ENCODE data around the gene MTCL1. TPM values are rescaled to one million over a fixed set of nuclear protein-coding genes. Genes with fewer than 3 reads are reported as not detected.

The MTCL1 gene
- total and polyA plus RNA-seq, 3 experiments from 2014 or later, result 1.0 to 1.1 TPM; not detected in 1

DNA sequence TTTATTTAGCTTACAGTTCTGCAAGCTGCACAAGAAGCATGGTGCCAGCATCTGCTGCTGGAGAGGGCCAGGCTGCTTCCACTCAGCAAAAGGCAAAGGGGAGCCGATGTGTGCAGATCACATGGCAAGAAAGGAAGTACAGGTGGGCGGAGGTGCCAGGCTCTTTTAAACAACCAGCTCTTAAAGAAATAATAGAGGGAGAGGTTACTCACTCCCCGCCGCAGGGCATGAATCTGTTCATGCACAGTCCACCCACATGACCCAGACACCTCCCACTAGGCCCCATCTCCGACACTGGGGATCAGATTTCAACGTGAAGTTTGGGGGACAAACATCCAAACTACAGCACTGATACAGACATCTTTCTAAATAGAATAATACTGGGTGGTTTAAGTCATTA lies 105.8 kb downstream of the MTCL1 start:
- no peak overlapping the region for H3K4me3 ChIP-seq (ENCODE audit: low read length)
- Mint-ChIP-seq H3K27me3 (peaks cover 0 to 3% of the 10 kb centered on the region in 2 donors), H3K4me1 (peaks cover 17 to 35% (median 24%) of the 10 kb centered on the region in 3 donors), H3K36me3 (peaks cover 0 to 6% (median 0%) of the 10 kb centered on the region in 3 donors), H3K4me3 (peak overlapping the region in 2 of 7 donors; percentile 21 to 59), H3K9me3 (peaks cover 0 to 2% (median 0%) of the 10 kb centered on the region in 5 donors), H3K27ac (peak overlapping the region in 3 of 8 donors; percentile 4 to 77 (median 39))
- H3K4me1 ChIP-seq (ENCODE audit: insufficient read depth, low read length), result peaks cover 12% of the 10 kb centered on the region
- no peaks in the 10 kb centered on the region for H3K27me3 ChIP-seq (ENCODE audit: insufficient read depth, low read length, poor library complexity, severe bottlenecking)
- H3K27ac ChIP-seq (ENCODE audit: low read depth, low read length), result no peak overlapping the region
- H3K9me3 ChIP-seq (ENCODE audit: low read length), result no peaks in the 10 kb centered on the region
- no peak for DNase-seq
- no peaks in the 10 kb centered on the region for H3K36me3 ChIP-seq (ENCODE audit: insufficient read depth, low read length)
- CTCF ChIA-PET, result no interaction called here
- POLR2A ChIA-PET, result no interaction called here

GRCh38 chr18:8812631-8813030 lies 107.3 kb downstream of the MTCL1 start:
- CTCF ChIA-PET, result no interaction called here
- H3K36me3 ChIP-seq (ENCODE audit: insufficient read depth, low read length), result no peaks in the 10 kb centered on the region

GRCh38 chr18:8813611-8814010 lies 108.3 kb downstream of the MTCL1 start:
- Mint-ChIP-seq H3K4me1 (peaks cover 8 to 21% (median 12%) of the 10 kb centered on the region in 3 donors), H3K36me3 (peaks cover 0 to 6% (median 0%) of the 10 kb centered on the region in 3 donors), H3K27ac (no peak overlapping the region), H3K4me3 (no peak overlapping the region), H3K27me3 (peaks cover 0 to 3% of the 10 kb centered on the region in 2 donors), H3K9me3 (peaks cover 0 to 2% (median 0%) of the 10 kb centered on the region in 5 donors)
- Histone ChIP-seq H3K4me3 (ENCODE audit: low read length) (no peak overlapping the region), H3K4me1 (ENCODE audit: insufficient read depth, low read length) (peaks cover 3% of the 10 kb centered on the region), H3K27me3 (ENCODE audit: insufficient read depth, low read length, poor library complexity, severe bottlenecking) (no peaks in the 10 kb centered on the region), H3K36me3 (ENCODE audit: insufficient read depth, low read length) (no peaks in the 10 kb centered on the region), H3K27ac (ENCODE audit: low read depth, low read length) (no peak overlapping the region), H3K9me3 (ENCODE audit: low read length) (no peaks in the 10 kb centered on the region)
- ChIA-PET CTCF (no interaction called here), POLR2A (no interaction called here)
- no peak for DNase-seq

More at GRCh38 chr18:8812631-8813030, 107.3 kb downstream of the MTCL1 start:
- Histone ChIP-seq H3K9me3 (ENCODE audit: low read length) (no peaks in the 10 kb centered on the region), H3K4me1 (ENCODE audit: insufficient read depth, low read length) (peaks cover 3% of the 10 kb centered on the region), H3K27me3 (ENCODE audit: insufficient read depth, low read length, poor library complexity, severe bottlenecking) (no peaks in the 10 kb centered on the region), H3K4me3 (ENCODE audit: low read length) (no peak overlapping the region), H3K27ac (ENCODE audit: low read depth, low read length) (no peak overlapping the region)
- Mint-ChIP-seq H3K9me3 (peaks cover 0 to 2% (median 0%) of the 10 kb centered on the region in 5 donors), H3K27ac (no peak overlapping the region), H3K27me3 (peaks cover 0 to 3% of the 10 kb centered on the region in 2 donors), H3K4me1 (peaks cover 8 to 27% (median 16%) of the 10 kb centered on the region in 3 donors), H3K4me3 (no peak overlapping the region), H3K36me3 (peaks cover 0 to 6% (median 0%) of the 10 kb centered on the region in 3 donors)
- POLR2A ChIA-PET, result no interaction called here
- no peak for DNase-seq

- Mint-ChIP-seq H3K27me3 (peaks cover 0 to 3% of the 10 kb centered on the region in 2 donors), H3K36me3 (peaks cover 0 to 6% (median 0%) of the 10 kb centered on the region in 3 donors), H3K27ac (no peak overlapping the region), H3K4me1 (peaks cover 8 to 20% (median 12%) of the 10 kb centered on the region in 3 donors), H3K9me3 (peaks cover 0 to 2% (median 0%) of the 10 kb centered on the region in 5 donors), H3K4me3 (no peak overlapping the region)
- Histone ChIP-seq H3K4me3 (ENCODE audit: low read length) (no peak overlapping the region), H3K9me3 (ENCODE audit: low read length) (no peaks in the 10 kb centered on the region), H3K27ac (ENCODE audit: low read depth, low read length) (no peak overlapping the region), H3K4me1 (ENCODE audit: insufficient read depth, low read length) (peaks cover 3% of the 10 kb centered on the region), H3K27me3 (ENCODE audit: insufficient read depth, low read length, poor library complexity, severe bottlenecking) (no peaks in the 10 kb centered on the region), H3K36me3 (ENCODE audit: insufficient read depth, low read length) (no peaks in the 10 kb centered on the region)
- ChIA-PET CTCF (no interaction called here), POLR2A (no interaction called here)
- no peak for DNase-seq
These were observed 108.8 kb downstream of the MTCL1 start for GRCh38 chr18:8814206-8814605.

GRCh38 chr18:8816220-8816619 lies 110.9 kb downstream of the MTCL1 start:
- no peak overlapping the region for H3K4me3 ChIP-seq (ENCODE audit: low read length)
- DNase-seq, result no peak
- ChIA-PET POLR2A (no interaction called here), CTCF (no interaction called here)
- peaks cover 0 to 3% of the 10 kb centered on the region in 2 donors for H3K27me3 Mint-ChIP-seq
- no peaks in the 10 kb centered on the region for H3K27me3 ChIP-seq (ENCODE audit: insufficient read depth, low read length, poor library complexity, severe bottlenecking)
- no peak overlapping the region for H3K27ac ChIP-seq (ENCODE audit: low read depth, low read length)
- H3K9me3 Mint-ChIP-seq, result peaks cover 0 to 2% (median 0%) of the 10 kb centered on the region in 5 donors
- no peaks in the 10 kb centered on the region for H3K4me1 ChIP-seq (ENCODE audit: insufficient read depth, low read length)
- no peaks in the 10 kb centered on the region for H3K36me3 Mint-ChIP-seq
- H3K36me3 ChIP-seq (ENCODE audit: insufficient read depth, low read length), result no peaks in the 10 kb centered on the region
- H3K9me3 ChIP-seq (ENCODE audit: low read length), result no peaks in the 10 kb centered on the region
- H3K4me1 Mint-ChIP-seq, result peaks cover under 1 to 3% (median 2%) of the 10 kb centered on the region in 3 donors
- H3K27ac Mint-ChIP-seq, result no peak overlapping the region
- no peak overlapping the region for H3K4me3 Mint-ChIP-seq

DNA sequence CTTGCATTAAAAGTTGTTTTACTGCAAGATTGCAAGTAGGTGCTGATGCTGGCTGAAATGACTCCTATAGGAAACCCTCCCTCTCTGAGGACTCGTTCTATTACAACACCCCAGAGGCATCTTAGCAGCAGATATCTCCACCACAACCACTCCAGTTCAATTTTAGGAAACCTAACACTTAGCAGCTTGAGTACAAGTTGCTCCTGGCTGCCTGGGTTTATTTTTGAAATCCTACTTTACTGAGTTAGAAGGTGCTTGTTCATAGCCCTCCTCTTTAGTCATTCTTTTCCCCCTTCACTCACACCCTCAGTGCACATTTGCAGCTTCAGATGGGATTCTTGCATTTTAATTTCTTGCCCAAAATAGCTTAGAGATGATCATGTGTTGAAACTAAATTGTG lies 111.5 kb downstream of the MTCL1 start:
- H3K27me3 Mint-ChIP-seq, result peaks cover 0 to 3% of the 10 kb centered on the region in 2 donors

DNA sequence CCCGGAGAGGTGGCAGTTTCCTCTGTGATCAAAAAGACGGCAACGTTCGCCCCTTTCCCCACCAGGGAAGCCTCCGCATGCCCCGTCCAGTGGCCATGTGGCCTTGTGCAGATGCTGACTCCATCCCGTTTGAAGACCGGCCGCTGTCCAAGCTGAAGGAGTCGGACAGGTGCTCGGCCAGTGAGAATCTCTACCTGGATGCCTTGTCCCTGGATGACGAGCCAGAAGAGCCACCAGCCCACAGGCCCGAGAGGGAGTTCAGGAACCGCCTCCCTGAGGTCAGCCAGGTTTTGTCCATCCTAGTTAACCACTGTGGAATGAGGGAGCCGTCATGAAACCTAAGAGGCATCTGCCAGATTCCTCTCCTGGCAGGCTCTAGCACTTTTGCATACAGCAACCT lies 113.6 kb downstream of the MTCL1 start:
- DNase-seq, result no peak
- peaks cover 0 to 2% (median 0%) of the 10 kb centered on the region in 5 donors for H3K9me3 Mint-ChIP-seq
- Histone ChIP-seq H3K9me3 (ENCODE audit: low read length) (no peaks in the 10 kb centered on the region), H3K36me3 (ENCODE audit: insufficient read depth, low read length) (no peaks in the 10 kb centered on the region), H3K4me3 (ENCODE audit: low read length) (no peak overlapping the region), H3K27ac (ENCODE audit: low read depth, low read length) (no peak overlapping the region), H3K27me3 (ENCODE audit: insufficient read depth, low read length, poor library complexity, severe bottlenecking) (no peaks in the 10 kb centered on the region), H3K4me1 (ENCODE audit: insufficient read depth, low read length) (no peaks in the 10 kb centered on the region)
- H3K4me3 Mint-ChIP-seq, result no peak overlapping the region
- peaks cover 0 to 1% of the 10 kb centered on the region in 2 donors for H3K27me3 Mint-ChIP-seq
- no peaks in the 10 kb centered on the region for H3K4me1 Mint-ChIP-seq
- H3K27ac Mint-ChIP-seq, result no peak overlapping the region
- no peaks in the 10 kb centered on the region for H3K36me3 Mint-ChIP-seq
- ChIA-PET CTCF (no interaction called here), POLR2A (no interaction called here)

More for the DNA sequence above, 111.5 kb downstream of the MTCL1 start:
- Histone ChIP-seq H3K9me3 (ENCODE audit: low read length) (no peaks in the 10 kb centered on the region), H3K27ac (ENCODE audit: low read depth, low read length) (no peak overlapping the region), H3K4me1 (ENCODE audit: insufficient read depth, low read length) (no peaks in the 10 kb centered on the region), H3K27me3 (ENCODE audit: insufficient read depth, low read length, poor library complexity, severe bottlenecking) (no peaks in the 10 kb centered on the region), H3K4me3 (ENCODE audit: low read length) (no peak overlapping the region), H3K36me3 (ENCODE audit: insufficient read depth, low read length) (no peaks in the 10 kb centered on the region)
- CTCF ChIA-PET, result interaction anchor here (0.6 kb wide), 1 partner anchor 9 kb away, joined by 3 read pairs; no protein-coding TSS in a partner anchor
- POLR2A ChIA-PET, result no interaction called here
- H3K9me3 Mint-ChIP-seq, result peaks cover 0 to 2% (median 0%) of the 10 kb centered on the region in 5 donors
- no peaks in the 10 kb centered on the region for H3K4me1 Mint-ChIP-seq
- no peak for DNase-seq
- H3K4me3 Mint-ChIP-seq, result no peak overlapping the region
- no peak overlapping the region for H3K27ac Mint-ChIP-seq
- H3K36me3 Mint-ChIP-seq, result no peaks in the 10 kb centered on the region

DNA sequence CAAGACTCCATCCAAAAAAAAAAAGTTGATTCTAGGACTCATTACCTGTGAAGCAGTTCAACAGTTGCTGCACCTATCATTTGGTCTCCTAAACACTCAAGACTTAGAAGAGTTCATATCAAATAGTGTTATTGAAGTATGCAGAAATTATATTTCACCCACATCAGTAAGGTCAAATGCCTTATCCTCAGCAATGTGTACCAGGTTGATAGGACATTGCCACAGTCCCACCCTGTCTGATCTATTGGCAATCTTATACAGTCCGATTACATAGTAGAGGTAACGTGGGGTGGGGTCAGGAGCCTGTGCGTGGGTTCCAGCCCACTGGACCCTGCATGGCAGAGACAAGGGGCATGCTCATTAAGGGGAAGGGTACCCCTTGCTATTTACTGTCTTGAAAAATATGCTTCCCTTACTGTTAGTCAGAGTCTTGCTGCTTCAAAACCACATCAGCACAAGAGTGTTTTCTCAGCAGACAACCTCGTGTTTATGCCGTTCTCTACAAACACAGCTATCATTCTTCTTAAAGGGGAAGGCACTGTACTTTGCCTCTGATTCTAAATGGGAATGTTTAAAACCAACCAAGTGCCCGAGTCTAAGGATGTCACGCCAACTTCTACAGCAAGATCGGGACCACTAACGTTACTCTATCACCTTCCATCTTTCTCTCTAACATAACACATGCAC lies 115.2 kb downstream of the MTCL1 start:
- no peaks in the 10 kb centered on the region for H3K9me3 ChIP-seq (ENCODE audit: low read length)
- H3K36me3 Mint-ChIP-seq, result no peaks in the 10 kb centered on the region
- CTCF ChIA-PET, result no interaction called here
- H3K4me3 ChIP-seq (ENCODE audit: low read length), result no peak overlapping the region
- POLR2A ChIA-PET, result no interaction called here
- H3K36me3 ChIP-seq (ENCODE audit: insufficient read depth, low read length), result no peaks in the 10 kb centered on the region
- H3K27ac Mint-ChIP-seq, result peak overlapping the region in 2 of 8 donors; percentile 1 to 67
- H3K4me3 Mint-ChIP-seq, result no peak overlapping the region
- H3K27me3 Mint-ChIP-seq, result peaks cover 0 to 3% of the 10 kb centered on the region in 2 donors
- no peak overlapping the region for H3K27ac ChIP-seq (ENCODE audit: low read depth, low read length)
- no peaks in the 10 kb centered on the region for H3K4me1 Mint-ChIP-seq
- H3K4me1 ChIP-seq (ENCODE audit: insufficient read depth, low read length), result no peaks in the 10 kb centered on the region
- no peak for DNase-seq
- H3K27me3 ChIP-seq (ENCODE audit: insufficient read depth, low read length, poor library complexity, severe bottlenecking), result no peaks in the 10 kb centered on the region
- H3K9me3 Mint-ChIP-seq, result no peaks in the 10 kb centered on the region
